Fibroblast of mammary gland (primary cell): ENCODE data around the gene ANXA5.

Experiments used
- DNase-seq: peaks from one replicate; pipeline ENCODE4 v3.0.0-alpha.2; 2010; ENCODE audit warnings: low read depth
- H3K4me3 ChIP-seq: 2 replicates; pipeline ENCODE4 v1.5.1; 2011; ENCODE audit warnings: low read depth, mild to moderate bottlenecking, low read length, moderate library complexity; ENCODE audit not compliant: control insufficient read depth
- CTCF ChIP-seq: conservative IDR thresholded peaks from 2 replicates; pipeline ENCODE4 v1.5.1; 2011; ENCODE audit warnings: low read depth, low read length, inconsistent platforms; ENCODE audit not compliant: control insufficient read depth, insufficient read depth

ANXA5 gene

GRCh38 chr4:121693450-121693849 lies 3.3 kb downstream of the ANXA5 start:
- no peak for DNase-seq
- peak overlapping the region; percentile 41 for H3K4me3 ChIP-seq

GRCh38 chr4:121692261-121692660 lies 4.5 kb downstream of the ANXA5 start:
- DNase-seq = no peak
- H3K4me3 ChIP-seq = no peak overlapping the region
- no peak for TF ChIP-seq CTCF

More at GRCh38 chr4:121693450-121693849, 3.3 kb downstream of the ANXA5 start:
- no peak for TF ChIP-seq CTCF

- H3K4me3 ChIP-seq = no peak overlapping the region
- peak; percentile 72 for DNase-seq
- TF ChIP-seq CTCF = no peak
Measured at GRCh38 chr4:121690001-121690400, 6.8 kb downstream of the ANXA5 start.

- H3K4me3 ChIP-seq = no peak overlapping the region
- no peak for TF ChIP-seq CTCF
Measured at GRCh38 chr4:121688701-121689100, 8.1 kb downstream of the ANXA5 start.

GRCh38 chr4:121688261-121688660 lies 8.5 kb downstream of the ANXA5 start:
- TF ChIP-seq CTCF = no peak

More at GRCh38 chr4:121688701-121689100, 8.1 kb downstream of the ANXA5 start:
- no peak for DNase-seq

GRCh38 chr4:121686255-121686654 lies 10.5 kb downstream of the ANXA5 start:
- H3K4me3 ChIP-seq = no peak overlapping the region
- no peak for TF ChIP-seq CTCF
- DNase-seq = no peak

More at GRCh38 chr4:121688261-121688660, 8.5 kb downstream of the ANXA5 start:
- no peak for DNase-seq
- H3K4me3 ChIP-seq = no peak overlapping the region

- no peak for TF ChIP-seq CTCF
- no peak overlapping the region for H3K4me3 ChIP-seq
- DNase-seq = no peak
Measured at GRCh38 chr4:121685257-121685656, 11.5 kb downstream of the ANXA5 start.
